ENCODE results near the gene PSMB3. TPM values are rescaled to one million over a fixed set of nuclear protein-coding genes. Genes with fewer than 3 reads are reported as not detected.

Gene PSMB3
- total RNA-seq, 6 experiments from 2014 or later = 85.2 to 183 (median 120) TPM

- Histone ChIP-seq H3K36me3 (peaks cover 0 to 9% (median 2%) of the 10 kb centered on the region in 4 donors), H3K9me3 (no peaks in the 10 kb centered on the region), H3K27me3 (no peaks in the 10 kb centered on the region), H3K4me1 (peaks cover 0 to 27% (median 14%) of the 10 kb centered on the region in 4 donors), H3K4me3 (peak within 1 kb of the TSS; percentile 76 to 89 (median 88)), H3K27ac (peak within 1 kb of the TSS; percentile 76 to 89 (median 84))
- DNase-seq = peak; percentile 91 to 93 (median 91)
- peak; percentile 79 to 85 (median 80) for ATAC-seq
- TF ChIP-seq, protein P1, sequence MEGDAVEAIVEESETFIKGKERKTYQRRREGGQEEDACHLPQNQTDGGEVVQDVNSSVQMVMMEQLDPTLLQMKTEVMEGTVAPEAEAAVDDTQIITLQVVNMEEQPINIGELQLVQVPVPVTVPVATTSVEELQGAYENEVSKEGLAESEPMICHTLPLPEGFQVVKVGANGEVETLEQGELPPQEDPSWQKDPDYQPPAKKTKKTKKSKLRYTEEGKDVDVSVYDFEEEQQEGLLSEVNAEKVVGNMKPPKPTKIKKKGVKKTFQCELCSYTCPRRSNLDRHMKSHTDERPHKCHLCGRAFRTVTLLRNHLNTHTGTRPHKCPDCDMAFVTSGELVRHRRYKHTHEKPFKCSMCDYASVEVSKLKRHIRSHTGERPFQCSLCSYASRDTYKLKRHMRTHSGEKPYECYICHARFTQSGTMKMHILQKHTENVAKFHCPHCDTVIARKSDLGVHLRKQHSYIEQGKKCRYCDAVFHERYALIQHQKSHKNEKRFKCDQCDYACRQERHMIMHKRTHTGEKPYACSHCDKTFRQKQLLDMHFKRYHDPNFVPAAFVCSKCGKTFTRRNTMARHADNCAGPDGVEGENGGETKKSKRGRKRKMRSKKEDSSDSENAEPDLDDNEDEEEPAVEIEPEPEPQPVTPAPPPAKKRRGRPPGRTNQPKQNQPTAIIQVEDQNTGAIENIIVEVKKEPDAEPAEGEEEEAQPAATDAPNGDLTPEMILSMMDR (IDR thresholded peaks at IDR 0.05) = peak; percentile 56 to 97 (median 75)
- peak; percentile 21 for TF ChIP-seq POLR2A (IDR thresholded peaks at IDR 0.05)
- intact Hi-C loops (cut with DNase I) = loop anchor here in 1 of 2 donors (5.0 kb wide), 1 partner anchor 48 kb away; no protein-coding TSS in a partner anchor
- 0% methylated on average over 2 of the region's 92 CpGs for WGBS (ENCODE audit: insufficient coverage, low coverage, low lambda C conversion rate, missing lambda C conversion rate)
Observed at GRCh38 chr17:38729886-38730525, 22.5 kb upstream of the PSMB3 start, which contains the start of gene CISD3. CISD3 (plus strand) TSS chr17:38730341; CDS start chr17:38730359, 18 bp downstream.

DNA sequence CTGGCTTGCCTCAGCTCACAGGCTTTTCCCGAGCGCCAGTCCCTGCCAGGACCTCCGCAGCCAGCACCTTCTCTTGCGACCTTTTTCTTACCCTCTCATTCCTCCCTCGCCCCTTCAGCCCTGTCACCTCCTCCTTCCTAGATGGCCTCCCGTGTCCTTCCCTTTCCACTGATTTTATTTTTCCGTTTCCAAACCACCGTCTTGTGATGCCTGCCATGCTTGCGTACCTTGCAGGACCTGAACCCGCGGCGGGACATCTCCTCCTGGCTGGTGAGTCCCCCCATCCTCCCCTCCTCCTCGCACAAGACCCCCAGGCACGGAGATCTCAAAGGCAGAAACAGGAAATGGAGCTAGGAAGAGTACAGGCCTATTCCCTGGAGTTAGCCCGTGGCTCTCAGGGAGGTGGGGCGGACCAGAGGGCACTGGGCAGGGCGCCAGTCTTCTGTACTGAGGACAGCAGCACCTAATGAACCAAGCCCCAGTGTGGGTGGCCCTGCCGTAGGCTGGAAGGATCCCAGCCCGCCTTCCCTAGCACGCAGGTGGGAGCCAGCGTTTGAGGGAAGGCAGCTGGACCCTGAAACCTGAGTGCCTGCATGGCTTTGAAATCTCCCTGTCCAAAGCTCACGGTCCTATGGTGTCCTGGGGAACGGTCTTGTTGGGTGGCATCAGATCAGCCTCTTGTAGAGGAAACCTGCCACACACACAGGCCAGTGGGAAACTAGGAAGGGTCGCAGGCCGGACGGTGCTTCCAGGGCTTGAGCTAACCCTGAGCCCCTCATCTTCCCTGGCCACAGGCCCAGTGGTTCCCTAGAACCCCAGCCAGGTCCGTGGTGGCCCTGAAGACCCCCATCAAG, 21.8 kb upstream of the PSMB3 start:
- peaks cover 0 to 9% (median 2%) of the 10 kb centered on the region in 4 donors for H3K36me3 ChIP-seq
- intact Hi-C loops (cut with DNase I) = loop anchor here in 1 of 2 donors (5.0 kb wide), 1 partner anchor 48 kb away; no protein-coding TSS in a partner anchor
- H3K9me3 ChIP-seq = no peaks in the 10 kb centered on the region
- H3K4me3 ChIP-seq = peak overlapping the region; percentile 76 to 89 (median 88)
- no peaks in the 10 kb centered on the region for H3K27me3 ChIP-seq
- peaks cover 0 to 27% (median 14%) of the 10 kb centered on the region in 4 donors for H3K4me1 ChIP-seq
- ATAC-seq (peak; percentile 77 to 81 (median 79)), DNase-seq (peak; percentile 93 to 97 (median 96))
- TF ChIP-seq POLR2A (IDR thresholded peaks at IDR 0.05) = peak; percentile 56
- TF ChIP-seq, protein P1 (IDR thresholded peaks at IDR 0.05) = no peak
- WGBS (ENCODE audit: insufficient coverage, low coverage, low lambda C conversion rate, missing lambda C conversion rate) = 3% methylated on average over 16 of the region's 27 CpGs
- H3K27ac ChIP-seq = peak overlapping the region; percentile 76 to 89 (median 84)

GRCh38 chr17:38731526-38732294, 20.8 kb upstream of the PSMB3 start:
- ATAC-seq (no peak), DNase-seq (peak in 1 of 3 donors; percentile 45)
- H3K36me3 ChIP-seq = peaks cover 0 to 9% (median 2%) of the 10 kb centered on the region in 4 donors
- no peak for TF ChIP-seq POLR2A (IDR thresholded peaks at IDR 0.05)
- TF ChIP-seq, protein P1 (IDR thresholded peaks at IDR 0.05) = no peak
- 35% methylated on average over 4 of the region's 8 CpGs for WGBS (ENCODE audit: insufficient coverage, low coverage, low lambda C conversion rate, missing lambda C conversion rate)
- no peaks in the 10 kb centered on the region for H3K9me3 ChIP-seq
- H3K27ac ChIP-seq = peak overlapping the region in 2 of 3 donors; percentile 84 to 89
- intact Hi-C loops (cut with DNase I) = loop anchor here in 1 of 2 donors (5.0 kb wide), 1 partner anchor 49 kb away; no protein-coding TSS in a partner anchor
- no peaks in the 10 kb centered on the region for H3K27me3 ChIP-seq
- peaks cover 0 to 27% (median 14%) of the 10 kb centered on the region in 4 donors for H3K4me1 ChIP-seq
- H3K4me3 ChIP-seq = peak overlapping the region; percentile 76 to 89 (median 88)

Measured in right lobe of liver (tissue), 6 donors.